Mucosa of descending colon (tissue), 3 donors: ENCODE measurements around the gene FIGNL1. TPM values are rescaled to one million over a fixed set of nuclear protein-coding genes. Genes with fewer than 3 reads are reported as not detected.
A peak's percentile ranks its signal among the peaks of the same experiment; 100 is the strongest.

Experiments
- ATAC-seq: fragments of 200-7000 bp; cut with Tn5 transposase; one replicate; pipeline ENCODE4 v1.9.1; 2020; ENCODE audit warnings: mild to moderate bottlenecking, moderate library complexity
- DNase-seq, 3 donors: peaks; one replicate each; pipeline ENCODE4 v3.0.0-alpha.2; 2020
- H3K36me3 ChIP-seq: fragments of 200-600 bp; one replicate; pipeline ENCODE4 v1.8.0; 2021; ENCODE audit warnings: low read depth, mild to moderate bottlenecking
- H3K4me1 ChIP-seq: fragments of 200-600 bp; one replicate; pipeline ENCODE4 v1.8.0; 2021; ENCODE audit warnings: low read depth, mild to moderate bottlenecking
- H3K4me3 ChIP-seq: fragments of 200-600 bp; one replicate; pipeline ENCODE4 v1.8.0; 2021; ENCODE audit warnings: mild to moderate bottlenecking
- H3K9me3 ChIP-seq: fragments of 200-600 bp; one replicate; pipeline ENCODE4 v1.8.0; 2021; ENCODE audit warnings: mild to moderate bottlenecking
- CTCF ChIP-seq: fragments of 200-600 bp; IDR thresholded peaks from one replicate; pipeline ENCODE4 v1.8.0; 2022; ENCODE audit warnings: antibody characterized with exemption, mild to moderate bottlenecking
- intact Hi-C, 2 donors: fragments of 100-400 bp; cut with DNase I in 1 of 2; cut with micrococcal nuclease in 1 of 2; formaldehyde crosslinking; loops; one replicate each; pipeline versions ENCODE4 v1.11.0 to v1.11.1; 2022; cut with DNase I, micrococcal nuclease
- total RNA-seq, 3 donors: library from RNA; stranded (reverse); fragmentation: NEBNext Ultra II Directional in 2 of 3; extraction: Animal tissue kit (Norgen Biotek cat#: 25700) in 2 of 3; gene quantifications; one replicate each; pipeline versions ENCODE4 v1.2.1 to v1.2.4, GENCODE V29; 2021 to 2023
- donor health status: DM: no; HTN: no; CAD: no; lungs with moderate emphysema.
- donor health status: DM: no; HTN: no; CAD: no.
- donor health status: DM: no; HTN: yes; CAD: no.

Gene FIGNL1
- total RNA-seq, 3 donors from 2014 or later: 5.4 to 8.5 (median 6.2) TPM

DNA sequence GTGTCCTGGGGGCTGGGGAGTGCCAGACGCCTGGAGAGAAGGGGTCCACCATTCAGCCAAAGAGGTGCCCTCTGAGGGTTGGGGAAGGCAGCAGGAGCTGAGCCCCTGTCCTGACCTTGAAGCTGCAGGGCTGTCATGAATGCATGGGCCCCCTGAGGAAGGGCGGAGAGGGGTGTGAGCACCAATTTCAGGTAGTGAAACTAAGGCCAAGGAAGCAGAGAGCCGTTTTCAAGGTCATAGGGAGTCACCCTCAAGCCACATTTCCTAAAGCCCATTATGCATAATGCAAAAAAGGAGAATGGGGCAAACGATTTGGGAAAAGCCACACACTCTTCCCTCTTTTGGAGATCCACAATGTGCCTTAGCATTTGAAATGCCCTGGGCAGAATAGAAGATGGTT, 37.2 kb downstream of the FIGNL1 start:
- Histone ChIP-seq H3K9me3 (no peaks in the 10 kb centered on the region), H3K4me3 (no peak overlapping the region), H3K36me3 (no peaks in the 10 kb centered on the region), H3K4me1 (no peaks in the 10 kb centered on the region)
- TF ChIP-seq CTCF: no peak
- DNase-seq (no peak), ATAC-seq (no peak)
- intact Hi-C loops: no loop called here

GRCh38 chr7:50411332-50411731, 38.8 kb downstream of the FIGNL1 start:
- Histone ChIP-seq H3K36me3 (no peaks in the 10 kb centered on the region), H3K4me1 (no peaks in the 10 kb centered on the region), H3K9me3 (no peaks in the 10 kb centered on the region), H3K4me3 (no peak overlapping the region)
- intact Hi-C loops: no loop called here
- no peak for TF ChIP-seq CTCF
- no peak for DNase-seq
- peak; percentile 15 for ATAC-seq

- H3K9me3 ChIP-seq: no peaks in the 10 kb centered on the region
- H3K4me3 ChIP-seq: no peak overlapping the region
- DNase-seq (peak in 1 of 3 donors; percentile 68), ATAC-seq (peak; percentile 46)
- H3K4me1 ChIP-seq: no peaks in the 10 kb centered on the region
- intact Hi-C loops: no loop called here
- TF ChIP-seq CTCF: no peak
- H3K36me3 ChIP-seq: no peaks in the 10 kb centered on the region
Measured at GRCh38 chr7:50409856-50410745, 40.0 kb downstream of the FIGNL1 start.

GRCh38 chr7:50406935-50407334, 43.2 kb downstream of the FIGNL1 start:
- intact Hi-C loops: no loop called here
- no peaks in the 10 kb centered on the region for H3K9me3 ChIP-seq
- H3K4me1 ChIP-seq: no peaks in the 10 kb centered on the region
- TF ChIP-seq CTCF: no peak
- no peak for DNase-seq
- no peak overlapping the region for H3K4me3 ChIP-seq
- no peak for ATAC-seq
- H3K36me3 ChIP-seq: no peaks in the 10 kb centered on the region

GRCh38 chr7:50405221-50405620, 44.9 kb downstream of the FIGNL1 start:
- ATAC-seq (peak; percentile 27), DNase-seq (no peak)
- no peaks in the 10 kb centered on the region for H3K36me3 ChIP-seq
- no peaks in the 10 kb centered on the region for H3K4me1 ChIP-seq
- H3K9me3 ChIP-seq: no peaks in the 10 kb centered on the region
- no peak overlapping the region for H3K4me3 ChIP-seq
- intact Hi-C loops: no loop called here
- no peak for TF ChIP-seq CTCF
